ENCODE measurements around the gene SLC1A4.

GRCh38 chr2:65000644-65001043 is 11.4 kb downstream of the SLC1A4 start:
- TF ChIP-seq E4F1 (IDR thresholded peaks at IDR 0.05; ENCODE audit: borderline replicate concordance, partially characterized antibody) = no peak
- TF ChIP-seq CTCF (IDR thresholded peaks at IDR 0.05 in 2 of 3, conservative IDR thresholded peaks at IDR 0.05 in 1 of 3; ENCODE audit: control insufficient read depth in 2 of 3, extremely low read depth in 1 of 3, insufficient read depth in 1 of 3, low read depth in 3 of 3, low read length in 3 of 3) = no peak
- TF ChIP-seq RAD21 (IDR thresholded peaks at IDR 0.05; ENCODE audit: insufficient read depth, low read depth, low read length) = no peak
- TF ChIP-seq ELK1 (IDR thresholded peaks at IDR 0.05; ENCODE audit: low read depth, low read length) = no peak
- no peak for TF ChIP-seq FOS (IDR thresholded peaks at IDR 0.05; ENCODE audit: borderline replicate concordance, extremely low read depth, insufficient read length)
- no peak for TF ChIP-seq POLR2A (IDR thresholded peaks at IDR 0.05; ENCODE audit: low read depth, low read length)
- no peak for TF ChIP-seq EZH2 (IDR thresholded peaks at IDR 0.05; ENCODE audit: borderline replicate concordance, control insufficient read depth, low read depth, low read length)
- no peak for TF ChIP-seq HDAC2 (IDR thresholded peaks at IDR 0.05)
- TF ChIP-seq CBX5 (IDR thresholded peaks at IDR 0.05; ENCODE audit: low read depth) = no peak
- TF ChIP-seq SIN3A (IDR thresholded peaks at IDR 0.05; ENCODE audit: low read depth, low read length) = no peak
- no peak for TF ChIP-seq FOXK2 (IDR thresholded peaks at IDR 0.05)
- TF ChIP-seq RB1 (IDR thresholded peaks at IDR 0.05; ENCODE audit: borderline replicate concordance) = no peak
- no peak for TF ChIP-seq BACH1 (IDR thresholded peaks at IDR 0.05; ENCODE audit: borderline replicate concordance)

Measured in GM12878 (cell line).